GM12878 (cell line): ENCODE results near the gene UBE2I. TPM values are rescaled to one million over a fixed set of nuclear protein-coding genes. Genes with fewer than 3 reads are reported as not detected.
A peak's percentile ranks its signal among the peaks of the same experiment; 100 is the strongest.

Experiments
- BACH1 ChIP-seq: fragments of 450-650 bp; IDR thresholded peaks from 2 replicates; pipeline ENCODE4 v1.6.1; 2017; ENCODE audit warnings: mild to moderate bottlenecking, borderline replicate concordance
- EED ChIP-seq: sonication (generic); IDR thresholded peaks from 2 replicates; pipeline ENCODE4 v1.6.1; 2016; ENCODE audit warnings: antibody characterized with exemption, low read depth
- ESRRA ChIP-seq: IDR thresholded peaks from 2 replicates; pipeline ENCODE4 v1.6.1; 2012; ENCODE audit warnings: mild to moderate bottlenecking, low read length, improper control_type of control experiment
- NKRF ChIP-seq: fragments of 450-650 bp; conservative IDR thresholded peaks from 2 replicates; pipeline ENCODE4 v1.6.1; 2017; ENCODE audit warnings: mild to moderate bottlenecking, moderate library complexity
- NR2C2 ChIP-seq: IDR thresholded peaks from 2 replicates; pipeline ENCODE4 v1.6.1; 2011; ENCODE audit warnings: borderline replicate concordance, low read depth; ENCODE audit not compliant: control insufficient read depth, insufficient read length
- SMC3 ChIP-seq: IDR thresholded peaks from 2 replicates; pipeline ENCODE4 v1.6.1; 2011; ENCODE audit warnings: low read length, improper control_type of control experiment, borderline replicate concordance
- TCF3 ChIP-seq: IDR thresholded peaks from 2 replicates; pipeline ENCODE4 v1.6.1; 2012; ENCODE audit warnings: low read depth, mild to moderate bottlenecking, low read length, borderline replicate concordance; ENCODE audit not compliant: insufficient read depth
- ZNF217 ChIP-seq: fragments of 450-650 bp; IDR thresholded peaks from 2 replicates; pipeline ENCODE4 v1.6.1; 2017; ENCODE audit warnings: antibody characterized with exemption, mild to moderate bottlenecking
- polyA plus RNA-seq, 11 experiments: library from polyadenylated mRNA; depleted of rRNA in 4 of 11; unstranded in 6 of 11; stranded (reverse) in 5 of 11; fragments of >200 nt; fragmentation: Nextera tagmentation in 4 of 11; fragmentation: Illumina TruSeq in 1 of 11; extraction: Ambion mirVana in 4 of 11; extraction: Trizol in 1 of 11; gene quantifications; 1 replicate in 1 of 11; 2 replicates in 10 of 11; pipeline versions ENCODE4 v1.2.1 to v1.2.3, GENCODE V29; 2011 to 2016; ENCODE audit warnings: inconsistent platforms in 2 of 11, missing spikeins in 2 of 11, low read depth in 1 of 11
- total RNA-seq, 4 experiments: library from RNA; depleted of rRNA in 3 of 4; stranded (reverse); fragments of >200 nt in 3 of 4; fragmentation: Illumina TruSeq in 1 of 4; extraction: Trizol in 1 of 4; gene quantifications; 2 replicates each; pipeline versions ENCODE4 v1.2.1 to v1.2.3, GENCODE V29; 2013 to 2021
- TF ChIP-seq, protein P1 (sequence below): fragments of 450-650 bp; IDR thresholded peaks from 2 replicates; pipeline ENCODE4 v1.6.1; 2018; ENCODE audit warnings: mild to moderate bottlenecking, low read depth, moderate library complexity; ENCODE audit not compliant: partially characterized antibody

UBE2I gene
- total and polyA plus RNA-seq, 10 of the 15 experiments (the other 5 are each of a cell fraction or from before 2014, with no cell fraction given): 47.5 to 243 (median 194) TPM

GRCh38 chr16:1308036-1308976, 1.1 kb upstream of the UBE2I start (continued):
- TF ChIP-seq NKRF: peak; percentile 62; the same call in 1 of the 2 replicates
- TF ChIP-seq TCF3: peak; percentile 29; the same call in 1 of the 2 replicates
- TF ChIP-seq NR2C2: no peak
- TF ChIP-seq, protein P1, sequence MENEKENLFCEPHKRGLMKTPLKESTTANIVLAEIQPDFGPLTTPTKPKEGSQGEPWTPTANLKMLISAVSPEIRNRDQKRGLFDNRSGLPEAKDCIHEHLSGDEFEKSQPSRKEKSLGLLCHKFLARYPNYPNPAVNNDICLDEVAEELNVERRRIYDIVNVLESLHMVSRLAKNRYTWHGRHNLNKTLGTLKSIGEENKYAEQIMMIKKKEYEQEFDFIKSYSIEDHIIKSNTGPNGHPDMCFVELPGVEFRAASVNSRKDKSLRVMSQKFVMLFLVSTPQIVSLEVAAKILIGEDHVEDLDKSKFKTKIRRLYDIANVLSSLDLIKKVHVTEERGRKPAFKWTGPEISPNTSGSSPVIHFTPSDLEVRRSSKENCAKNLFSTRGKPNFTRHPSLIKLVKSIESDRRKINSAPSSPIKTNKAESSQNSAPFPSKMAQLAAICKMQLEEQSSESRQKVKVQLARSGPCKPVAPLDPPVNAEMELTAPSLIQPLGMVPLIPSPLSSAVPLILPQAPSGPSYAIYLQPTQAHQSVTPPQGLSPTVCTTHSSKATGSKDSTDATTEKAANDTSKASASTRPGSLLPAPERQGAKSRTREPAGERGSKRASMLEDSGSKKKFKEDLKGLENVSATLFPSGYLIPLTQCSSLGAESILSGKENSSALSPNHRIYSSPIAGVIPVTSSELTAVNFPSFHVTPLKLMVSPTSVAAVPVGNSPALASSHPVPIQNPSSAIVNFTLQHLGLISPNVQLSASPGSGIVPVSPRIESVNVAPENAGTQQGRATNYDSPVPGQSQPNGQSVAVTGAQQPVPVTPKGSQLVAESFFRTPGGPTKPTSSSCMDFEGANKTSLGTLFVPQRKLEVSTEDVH: no peak
- TF ChIP-seq BACH1: peak; percentile 88
- TF ChIP-seq EED: no peak
- peak; percentile 68; the same call in 1 of the 2 replicates for TF ChIP-seq ESRRA
- no peak for TF ChIP-seq SMC3
- 0 out of 2 replicates have a peak, but pooled peaks have one; percentile 67 for TF ChIP-seq ZNF217
